NCI-H146 (cell line): ENCODE results near the gene CRYGB.

Experiments used
- DNase-seq: peaks from one replicate; lab custom pipeline; 2025; lab: John Stamatoyannopoulos, UW

The CRYGB gene

GRCh38 chr2:208146006-208146405 lies at the start of gene CRYGB:
Gene CRYGB (minus strand): TSS chr2:208146158. CDS start chr2:208146120, 38 bp downstream.
- no peak for DNase-seq

- no peak for DNase-seq
Measured at GRCh38 chr2:208195531-208195930, 49.6 kb upstream of the CRYGB start.

GRCh38 chr2:208192611-208193236 lies 46.8 kb upstream of the CRYGB start:
- no peak for DNase-seq

- DNase-seq, result no peak
Measured at GRCh38 chr2:208189810-208190503, 44.0 kb upstream of the CRYGB start, which contains the start of gene C2orf80. Gene C2orf80 (minus strand): TSS chr2:208190030. CDS start chr2:208186986, 3,044 bp downstream.

GRCh38 chr2:208189069-208189809 lies 43.3 kb upstream of the CRYGB start:
- no peak for DNase-seq

- DNase-seq, result no peak
Measured at GRCh38 chr2:208186893-208187292, 40.9 kb upstream of the CRYGB start.

GRCh38 chr2:208186465-208186864 lies 40.5 kb upstream of the CRYGB start:
- DNase-seq, result no peak

- DNase-seq, result no peak
Measured at GRCh38 chr2:208183972-208184705, 38.2 kb upstream of the CRYGB start.

- DNase-seq, result no peak
Measured at GRCh38 chr2:208183526-208183925, 37.6 kb upstream of the CRYGB start.

- no peak for DNase-seq
Measured at GRCh38 chr2:208182835-208183234, 36.9 kb upstream of the CRYGB start.

GRCh38 chr2:208179028-208179609 lies 33.2 kb upstream of the CRYGB start:
- no peak for DNase-seq

GRCh38 chr2:208175840-208176153 lies 29.8 kb upstream of the CRYGB start:
- DNase-seq, result no peak

- peak; percentile 43 for DNase-seq
Measured at GRCh38 chr2:208175069-208175839, 29.3 kb upstream of the CRYGB start.

GRCh38 chr2:208174144-208174543 lies 28.2 kb upstream of the CRYGB start:
- no peak for DNase-seq

- DNase-seq, result no peak
Measured at GRCh38 chr2:208172125-208172524, 26.2 kb upstream of the CRYGB start.

GRCh38 chr2:208164951-208165755 lies 19.2 kb upstream of the CRYGB start:
- no peak for DNase-seq

GRCh38 chr2:208163489-208163888 lies 17.5 kb upstream of the CRYGB start, which contains the start of gene CRYGA:
Gene CRYGA (minus strand): TSS chr2:208163589. CDS start chr2:208163556, 33 bp downstream.
- DNase-seq, result no peak

GRCh38 chr2:208156439-208156838 lies 10.5 kb upstream of the CRYGB start:
- no peak for DNase-seq

GRCh38 chr2:208153156-208153555 lies 7.2 kb upstream of the CRYGB start:
- DNase-seq, result no peak

- DNase-seq, result no peak
Measured at GRCh38 chr2:208150956-208151355, 5.0 kb upstream of the CRYGB start.
